Measurements from ENCODE around the gene SBDS.

The SBDS gene

DNA sequence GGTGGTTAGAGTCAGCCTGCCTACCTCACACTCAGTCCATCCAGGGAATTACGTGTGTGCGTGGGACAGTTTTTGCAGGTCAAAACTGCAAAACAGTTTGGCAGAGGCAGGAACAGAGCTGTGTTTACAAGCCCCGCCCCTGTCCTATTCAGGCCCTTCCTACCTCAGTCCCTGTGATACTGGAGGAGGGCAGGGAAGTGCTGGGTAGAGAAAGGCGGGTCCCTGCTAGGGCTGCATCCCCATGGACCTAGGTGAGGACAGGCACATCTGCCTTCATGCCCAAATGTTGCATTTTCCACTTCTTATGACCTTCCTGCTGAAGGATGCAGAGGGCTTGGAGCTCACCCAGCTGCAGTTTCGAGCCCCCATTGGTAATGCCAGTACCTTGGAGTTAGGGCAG, 25.1 kb downstream of the SBDS start:
- TF ChIP-seq POLR2AphosphoS5 (IDR thresholded peaks at IDR 0.05; ENCODE audit: low read depth, low read length): no peak
- TF ChIP-seq TAF1 (IDR thresholded peaks at IDR 0.05; ENCODE audit: borderline replicate concordance, insufficient read depth, low read length): no peak
- no peak for TF ChIP-seq SIN3A (IDR thresholded peaks at IDR 0.05; ENCODE audit: borderline replicate concordance, insufficient read depth, low read length)
- TF ChIP-seq, protein P1, sequence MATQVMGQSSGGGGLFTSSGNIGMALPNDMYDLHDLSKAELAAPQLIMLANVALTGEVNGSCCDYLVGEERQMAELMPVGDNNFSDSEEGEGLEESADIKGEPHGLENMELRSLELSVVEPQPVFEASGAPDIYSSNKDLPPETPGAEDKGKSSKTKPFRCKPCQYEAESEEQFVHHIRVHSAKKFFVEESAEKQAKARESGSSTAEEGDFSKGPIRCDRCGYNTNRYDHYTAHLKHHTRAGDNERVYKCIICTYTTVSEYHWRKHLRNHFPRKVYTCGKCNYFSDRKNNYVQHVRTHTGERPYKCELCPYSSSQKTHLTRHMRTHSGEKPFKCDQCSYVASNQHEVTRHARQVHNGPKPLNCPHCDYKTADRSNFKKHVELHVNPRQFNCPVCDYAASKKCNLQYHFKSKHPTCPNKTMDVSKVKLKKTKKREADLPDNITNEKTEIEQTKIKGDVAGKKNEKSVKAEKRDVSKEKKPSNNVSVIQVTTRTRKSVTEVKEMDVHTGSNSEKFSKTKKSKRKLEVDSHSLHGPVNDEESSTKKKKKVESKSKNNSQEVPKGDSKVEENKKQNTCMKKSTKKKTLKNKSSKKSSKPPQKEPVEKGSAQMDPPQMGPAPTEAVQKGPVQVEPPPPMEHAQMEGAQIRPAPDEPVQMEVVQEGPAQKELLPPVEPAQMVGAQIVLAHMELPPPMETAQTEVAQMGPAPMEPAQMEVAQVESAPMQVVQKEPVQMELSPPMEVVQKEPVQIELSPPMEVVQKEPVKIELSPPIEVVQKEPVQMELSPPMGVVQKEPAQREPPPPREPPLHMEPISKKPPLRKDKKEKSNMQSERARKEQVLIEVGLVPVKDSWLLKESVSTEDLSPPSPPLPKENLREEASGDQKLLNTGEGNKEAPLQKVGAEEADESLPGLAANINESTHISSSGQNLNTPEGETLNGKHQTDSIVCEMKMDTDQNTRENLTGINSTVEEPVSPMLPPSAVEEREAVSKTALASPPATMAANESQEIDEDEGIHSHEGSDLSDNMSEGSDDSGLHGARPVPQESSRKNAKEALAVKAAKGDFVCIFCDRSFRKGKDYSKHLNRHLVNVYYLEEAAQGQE (IDR thresholded peaks at IDR 0.05; ENCODE audit: insufficient read depth in 1 of 2, low read depth in 2 of 2, low read length in 2 of 2): no peak
- TF ChIP-seq FOXP2 (optimal IDR thresholded peaks at IDR 0.05; ENCODE audit: borderline replicate concordance, extremely low read depth, extremely low read length, insufficient read depth): no peak

DNA sequence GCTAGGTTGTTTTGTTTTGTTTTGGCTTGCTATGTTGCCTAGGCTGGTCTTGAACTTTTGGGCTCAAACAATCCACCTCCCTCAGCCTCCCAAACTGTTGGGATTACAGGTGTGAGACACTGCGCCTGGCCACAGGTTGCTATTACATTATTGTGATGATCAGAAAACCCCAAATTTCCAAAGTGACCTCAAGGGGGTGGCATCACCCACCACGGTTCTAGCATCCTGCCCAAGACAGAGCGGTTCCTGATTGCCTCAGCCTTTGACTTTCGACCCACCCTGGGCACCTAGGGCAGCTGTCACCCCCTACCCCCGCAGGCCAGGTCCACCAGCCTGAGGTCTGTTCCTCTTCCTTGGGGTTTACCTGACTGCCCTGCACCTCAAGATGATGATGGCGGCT, 28.4 kb downstream of the SBDS start:
- TF ChIP-seq SIN3A (IDR thresholded peaks at IDR 0.05; ENCODE audit: borderline replicate concordance, insufficient read depth, low read length) (no peak), TAF1 (IDR thresholded peaks at IDR 0.05; ENCODE audit: borderline replicate concordance, insufficient read depth, low read length) (no peak), FOXP2 (optimal IDR thresholded peaks at IDR 0.05; ENCODE audit: borderline replicate concordance, extremely low read depth, extremely low read length, insufficient read depth) (no peak), POLR2AphosphoS5 (IDR thresholded peaks at IDR 0.05; ENCODE audit: low read depth, low read length) (no peak)
- TF ChIP-seq, protein P1 (IDR thresholded peaks at IDR 0.05; ENCODE audit: insufficient read depth in 1 of 2, low read depth in 2 of 2, low read length in 2 of 2): no peak

DNA sequence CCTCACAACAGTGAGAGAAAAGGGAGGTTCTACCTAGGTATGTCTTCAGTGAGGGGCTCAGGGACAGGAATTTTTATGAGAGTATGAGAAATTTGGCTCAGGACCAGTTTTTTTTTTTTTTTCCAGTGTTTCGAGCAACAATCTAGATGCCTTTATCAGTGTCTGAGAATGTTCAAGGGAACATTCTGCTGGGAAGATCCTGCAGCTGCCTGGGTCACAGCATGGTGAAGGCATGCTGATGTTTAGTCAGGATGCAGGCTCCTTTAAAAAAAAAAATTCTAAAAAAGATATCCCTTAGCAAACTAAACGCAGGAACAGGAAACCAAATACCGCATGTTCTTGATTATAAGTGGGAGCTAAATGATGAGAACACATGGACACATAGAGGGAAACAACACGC, 31.0 kb downstream of the SBDS start:
- TF ChIP-seq SIN3A (IDR thresholded peaks at IDR 0.05; ENCODE audit: borderline replicate concordance, insufficient read depth, low read length): no peak
- TF ChIP-seq POLR2AphosphoS5 (IDR thresholded peaks at IDR 0.05; ENCODE audit: low read depth, low read length): no peak
- no peak for TF ChIP-seq TAF1 (IDR thresholded peaks at IDR 0.05; ENCODE audit: borderline replicate concordance, insufficient read depth, low read length)
- no peak for TF ChIP-seq FOXP2 (optimal IDR thresholded peaks at IDR 0.05; ENCODE audit: borderline replicate concordance, extremely low read depth, extremely low read length, insufficient read depth)
- TF ChIP-seq, protein P1 (IDR thresholded peaks at IDR 0.05; ENCODE audit: insufficient read depth in 1 of 2, low read depth in 2 of 2, low read length in 2 of 2): no peak

DNA sequence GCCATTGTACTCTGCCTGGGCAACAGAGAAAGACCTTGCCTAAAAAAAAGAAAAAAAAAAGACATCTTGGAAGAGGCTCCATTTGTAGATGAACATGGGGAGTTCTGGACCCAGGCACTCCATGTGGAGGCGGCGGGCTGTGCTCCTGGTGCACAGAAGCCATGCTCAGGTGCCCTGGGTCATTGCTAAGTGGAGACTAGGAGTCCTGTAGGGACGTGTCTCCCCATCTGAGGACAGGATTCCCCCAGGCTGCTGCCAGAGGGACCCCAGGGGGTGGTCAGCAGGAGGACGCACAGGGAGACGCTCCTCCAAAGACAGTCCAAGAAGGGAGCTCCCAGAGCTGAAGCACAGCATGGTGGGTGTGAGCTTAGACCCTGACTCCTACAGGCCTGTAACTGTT, 34.3 kb downstream of the SBDS start:
- no peak for TF ChIP-seq FOXP2 (optimal IDR thresholded peaks at IDR 0.05; ENCODE audit: borderline replicate concordance, extremely low read depth, extremely low read length, insufficient read depth)
- no peak for TF ChIP-seq SIN3A (IDR thresholded peaks at IDR 0.05; ENCODE audit: borderline replicate concordance, insufficient read depth, low read length)
- TF ChIP-seq, protein P1 (IDR thresholded peaks at IDR 0.05; ENCODE audit: insufficient read depth in 1 of 2, low read depth in 2 of 2, low read length in 2 of 2): no peak
- TF ChIP-seq POLR2AphosphoS5 (IDR thresholded peaks at IDR 0.05; ENCODE audit: low read depth, low read length): no peak
- TF ChIP-seq TAF1 (IDR thresholded peaks at IDR 0.05; ENCODE audit: borderline replicate concordance, insufficient read depth, low read length): no peak

DNA sequence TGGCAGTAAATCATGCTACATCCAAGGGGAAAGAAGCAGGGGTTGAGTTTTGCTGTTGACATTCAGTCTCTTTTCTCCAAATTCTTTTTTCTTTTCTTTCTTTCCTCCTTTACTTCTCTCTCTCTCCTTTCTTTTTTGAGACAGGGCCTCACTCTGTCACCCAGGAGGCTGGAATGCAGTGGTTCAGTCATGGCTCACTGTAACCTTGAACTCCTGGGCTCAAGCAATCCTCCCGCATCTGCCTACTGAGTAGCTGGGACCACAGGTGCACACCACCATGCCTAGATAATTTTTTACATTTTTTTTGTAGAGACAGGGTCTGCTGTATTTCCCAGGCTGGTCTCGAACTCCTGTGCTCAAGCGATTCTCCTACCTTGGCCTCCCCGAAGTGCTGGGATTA, 35.2 kb downstream of the SBDS start:
- no peak for TF ChIP-seq SIN3A (IDR thresholded peaks at IDR 0.05; ENCODE audit: borderline replicate concordance, insufficient read depth, low read length)

Measured in PFSK-1 (cell line).